ENCODE results near the gene MRPS23. TPM values are rescaled to one million over a fixed set of nuclear protein-coding genes. Genes with fewer than 3 reads are reported as not detected.
A peak's percentile ranks its signal among the peaks of the same experiment; 100 is the strongest.

The MRPS23 gene
- total and polyA plus RNA-seq, 2 of the 13 experiments (the other 11 are each of a cell fraction or from before 2014, with no cell fraction given) = 63.2 to 181 TPM

DNA sequence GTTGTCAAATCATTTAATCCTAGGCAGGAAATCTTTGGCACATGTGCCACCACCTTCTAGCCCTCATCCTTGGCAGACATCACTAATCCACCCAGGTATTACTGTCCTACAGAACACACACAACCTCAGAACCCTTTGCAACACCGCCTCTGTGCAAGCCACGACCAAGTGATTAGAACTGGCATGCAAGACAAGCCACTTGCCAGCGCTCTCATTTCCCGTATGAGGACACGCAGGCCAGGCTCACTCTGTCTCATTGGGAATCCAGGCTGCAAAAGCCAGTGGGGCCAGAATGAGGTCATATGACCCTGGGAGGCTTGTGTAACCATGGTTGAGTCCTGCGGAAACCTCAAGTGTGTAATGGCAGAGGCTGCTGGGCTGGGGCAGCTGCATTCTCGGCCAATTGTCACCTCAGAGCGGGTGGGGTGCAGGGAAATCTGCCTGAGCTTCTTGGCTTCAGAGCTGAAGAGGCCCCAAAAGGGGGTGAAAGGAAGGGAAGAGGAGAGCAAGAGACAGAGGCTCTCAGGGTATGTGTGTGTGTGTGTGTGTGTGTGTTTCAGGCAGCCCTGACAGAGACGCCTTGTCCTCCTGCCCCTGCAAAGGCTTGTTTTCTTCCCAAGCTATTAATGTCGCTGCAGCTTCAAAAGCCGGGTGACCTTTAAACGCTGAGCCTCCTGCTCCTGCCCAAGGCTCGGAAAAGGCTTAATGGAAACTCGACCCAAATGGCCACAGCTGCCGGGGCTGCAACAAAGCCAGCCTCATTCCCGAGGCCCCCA, 43.2 kb upstream of the MRPS23 start (continued):
- TF ChIP-seq, protein P1, sequence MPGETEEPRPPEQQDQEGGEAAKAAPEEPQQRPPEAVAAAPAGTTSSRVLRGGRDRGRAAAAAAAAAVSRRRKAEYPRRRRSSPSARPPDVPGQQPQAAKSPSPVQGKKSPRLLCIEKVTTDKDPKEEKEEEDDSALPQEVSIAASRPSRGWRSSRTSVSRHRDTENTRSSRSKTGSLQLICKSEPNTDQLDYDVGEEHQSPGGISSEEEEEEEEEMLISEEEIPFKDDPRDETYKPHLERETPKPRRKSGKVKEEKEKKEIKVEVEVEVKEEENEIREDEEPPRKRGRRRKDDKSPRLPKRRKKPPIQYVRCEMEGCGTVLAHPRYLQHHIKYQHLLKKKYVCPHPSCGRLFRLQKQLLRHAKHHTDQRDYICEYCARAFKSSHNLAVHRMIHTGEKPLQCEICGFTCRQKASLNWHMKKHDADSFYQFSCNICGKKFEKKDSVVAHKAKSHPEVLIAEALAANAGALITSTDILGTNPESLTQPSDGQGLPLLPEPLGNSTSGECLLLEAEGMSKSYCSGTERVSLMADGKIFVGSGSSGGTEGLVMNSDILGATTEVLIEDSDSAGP (CRISPR knock-in tag; IDR thresholded peaks at IDR 0.05; ENCODE audit: borderline replicate concordance) = peak; percentile 78; the same call in 1 of the 2 replicates
- TF ChIP-seq NFRKB (IDR thresholded peaks at IDR 0.05) (0 out of 2 replicates have a peak, but pooled peaks have one; percentile 50), JUND (CRISPR knock-in tag; IDR thresholded peaks at IDR 0.05) (0 out of 2 replicates have a peak, but pooled peaks have one; percentile 60), ZNF350 (CRISPR knock-in tag; IDR thresholded peaks at IDR 0.05; ENCODE audit: borderline replicate concordance, low read depth) (peak; percentile 86; the same call in 1 of the 2 replicates), HCFC1 (IDR thresholded peaks at IDR 0.05; ENCODE audit: low read depth, low read length) (no peak), NRL (CRISPR knock-in tag; IDR thresholded peaks at IDR 0.05; ENCODE audit: borderline replicate concordance) (0 out of 2 replicates have a peak, but pooled peaks have one; percentile 70), ZNF441 (CRISPR knock-in tag; IDR thresholded peaks at IDR 0.05; ENCODE audit: borderline replicate concordance) (no peak), NR2F2 (IDR thresholded peaks at IDR 0.05; ENCODE audit: borderline replicate concordance, low read depth) (0 out of 2 replicates have a peak, but pooled peaks have one; percentile 44), HES4 (CRISPR knock-in tag; IDR thresholded peaks at IDR 0.05; ENCODE audit: borderline replicate concordance) (no peak), ZFP62 (CRISPR knock-in tag; IDR thresholded peaks at IDR 0.05) (no peak), ZBTB8A (CRISPR knock-in tag; IDR thresholded peaks at IDR 0.05; ENCODE audit: borderline replicate concordance, low read depth) (0 out of 2 replicates have a peak, but pooled peaks have one; percentile 81)
- TF ChIP-seq, protein P2, sequence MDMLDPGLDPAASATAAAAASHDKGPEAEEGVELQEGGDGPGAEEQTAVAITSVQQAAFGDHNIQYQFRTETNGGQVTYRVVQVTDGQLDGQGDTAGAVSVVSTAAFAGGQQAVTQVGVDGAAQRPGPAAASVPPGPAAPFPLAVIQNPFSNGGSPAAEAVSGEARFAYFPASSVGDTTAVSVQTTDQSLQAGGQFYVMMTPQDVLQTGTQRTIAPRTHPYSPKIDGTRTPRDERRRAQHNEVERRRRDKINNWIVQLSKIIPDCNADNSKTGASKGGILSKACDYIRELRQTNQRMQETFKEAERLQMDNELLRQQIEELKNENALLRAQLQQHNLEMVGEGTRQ (IDR thresholded peaks at IDR 0.05; ENCODE audit: low read depth, low read length) = peak; percentile 70
- TF ChIP-seq, protein P2 (CRISPR knock-in tag; IDR thresholded peaks at IDR 0.05; ENCODE audit: borderline replicate concordance) = peak; percentile 85; the same call in 1 of the 2 replicates
- TF ChIP-seq, protein P3, sequence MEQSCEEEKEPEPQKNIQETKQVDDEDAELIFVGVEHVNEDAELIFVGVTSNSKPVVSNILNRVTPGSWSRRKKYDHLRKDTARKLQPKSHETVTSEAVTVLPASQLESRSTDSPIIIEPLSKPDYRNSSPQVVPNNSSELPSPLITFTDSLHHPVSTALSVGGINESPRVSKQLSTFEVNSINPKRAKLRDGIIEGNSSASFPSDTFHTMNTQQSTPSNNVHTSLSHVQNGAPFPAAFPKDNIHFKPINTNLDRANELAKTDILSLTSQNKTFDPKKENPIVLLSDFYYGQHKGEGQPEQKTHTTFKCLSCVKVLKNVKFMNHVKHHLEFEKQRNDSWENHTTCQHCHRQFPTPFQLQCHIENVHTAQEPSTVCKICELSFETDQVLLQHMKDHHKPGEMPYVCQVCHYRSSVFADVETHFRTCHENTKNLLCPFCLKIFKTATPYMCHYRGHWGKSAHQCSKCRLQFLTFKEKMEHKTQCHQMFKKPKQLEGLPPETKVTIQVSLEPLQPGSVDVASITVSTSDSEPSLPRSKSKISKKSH (CRISPR knock-in tag; IDR thresholded peaks at IDR 0.05; ENCODE audit: borderline replicate concordance) = peak; percentile 87
- TF ChIP-seq, protein P4, sequence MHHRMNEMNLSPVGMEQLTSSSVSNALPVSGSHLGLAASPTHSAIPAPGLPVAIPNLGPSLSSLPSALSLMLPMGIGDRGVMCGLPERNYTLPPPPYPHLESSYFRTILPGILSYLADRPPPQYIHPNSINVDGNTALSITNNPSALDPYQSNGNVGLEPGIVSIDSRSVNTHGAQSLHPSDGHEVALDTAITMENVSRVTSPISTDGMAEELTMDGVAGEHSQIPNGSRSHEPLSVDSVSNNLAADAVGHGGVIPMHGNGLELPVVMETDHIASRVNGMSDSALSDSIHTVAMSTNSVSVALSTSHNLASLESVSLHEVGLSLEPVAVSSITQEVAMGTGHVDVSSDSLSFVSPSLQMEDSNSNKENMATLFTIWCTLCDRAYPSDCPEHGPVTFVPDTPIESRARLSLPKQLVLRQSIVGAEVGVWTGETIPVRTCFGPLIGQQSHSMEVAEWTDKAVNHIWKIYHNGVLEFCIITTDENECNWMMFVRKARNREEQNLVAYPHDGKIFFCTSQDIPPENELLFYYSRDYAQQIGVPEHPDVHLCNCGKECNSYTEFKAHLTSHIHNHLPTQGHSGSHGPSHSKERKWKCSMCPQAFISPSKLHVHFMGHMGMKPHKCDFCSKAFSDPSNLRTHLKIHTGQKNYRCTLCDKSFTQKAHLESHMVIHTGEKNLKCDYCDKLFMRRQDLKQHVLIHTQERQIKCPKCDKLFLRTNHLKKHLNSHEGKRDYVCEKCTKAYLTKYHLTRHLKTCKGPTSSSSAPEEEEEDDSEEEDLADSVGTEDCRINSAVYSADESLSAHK (CRISPR knock-in tag; IDR thresholded peaks at IDR 0.05; ENCODE audit: borderline replicate concordance) = no peak

Data from HepG2 (cell line).